GM13977 (cell line): ENCODE results near the gene DNASE1.

Experiments used
- DNase-seq: peaks from one replicate; pipeline ENCODE4 v3.0.0; 2012; ENCODE audit warnings: low spot score
- in situ Hi-C: fragments of 300-500 bp; cut with MboI; formaldehyde crosslinking; loops from one replicate; pipeline ENCODE4 v1.12.0; 2022; ENCODE audit warnings: low sequenced_read_pairs, low pct_unique_long_range_greater_than_20kb, mixed read lengths, inconsistent platforms; ENCODE audit not compliant: unreplicated experiment
- TF ChIP-seq, protein P1 (sequence below): IDR thresholded peaks from 2 replicates; pipeline ENCODE4 v1.5.1; 2012; ENCODE audit warnings: mild to moderate bottlenecking, control low read depth; ENCODE audit not compliant: insufficient read depth; ENCODE audit errors: extremely low read depth, missing control alignments

The DNASE1 gene

DNA sequence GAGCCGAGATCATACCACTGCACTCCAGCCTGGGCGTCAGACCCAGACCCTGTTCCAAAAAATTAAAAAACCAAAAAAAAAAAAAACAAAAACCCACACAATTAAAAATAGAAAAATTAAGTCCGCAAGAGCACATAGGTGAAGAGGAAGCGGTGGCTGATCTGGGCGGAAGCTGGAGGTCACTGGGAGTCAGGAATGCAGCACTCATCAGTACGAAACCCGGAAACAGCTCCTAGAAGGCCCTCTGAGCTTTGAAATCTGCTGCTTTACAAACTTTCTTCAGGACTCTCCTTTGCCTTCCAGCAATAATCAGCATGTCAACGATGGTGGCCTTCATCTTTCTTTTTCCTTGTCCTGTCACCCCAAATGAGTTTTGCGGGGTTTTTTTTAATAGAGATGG lies 33.3 kb downstream of the DNASE1 start:
- no peak for DNase-seq
- in situ Hi-C loops: loop anchor here (25.0 kb wide), 1 partner anchor 200 kb away; the partner anchor contains the start of gene CREBBP
- TF ChIP-seq, protein P1, sequence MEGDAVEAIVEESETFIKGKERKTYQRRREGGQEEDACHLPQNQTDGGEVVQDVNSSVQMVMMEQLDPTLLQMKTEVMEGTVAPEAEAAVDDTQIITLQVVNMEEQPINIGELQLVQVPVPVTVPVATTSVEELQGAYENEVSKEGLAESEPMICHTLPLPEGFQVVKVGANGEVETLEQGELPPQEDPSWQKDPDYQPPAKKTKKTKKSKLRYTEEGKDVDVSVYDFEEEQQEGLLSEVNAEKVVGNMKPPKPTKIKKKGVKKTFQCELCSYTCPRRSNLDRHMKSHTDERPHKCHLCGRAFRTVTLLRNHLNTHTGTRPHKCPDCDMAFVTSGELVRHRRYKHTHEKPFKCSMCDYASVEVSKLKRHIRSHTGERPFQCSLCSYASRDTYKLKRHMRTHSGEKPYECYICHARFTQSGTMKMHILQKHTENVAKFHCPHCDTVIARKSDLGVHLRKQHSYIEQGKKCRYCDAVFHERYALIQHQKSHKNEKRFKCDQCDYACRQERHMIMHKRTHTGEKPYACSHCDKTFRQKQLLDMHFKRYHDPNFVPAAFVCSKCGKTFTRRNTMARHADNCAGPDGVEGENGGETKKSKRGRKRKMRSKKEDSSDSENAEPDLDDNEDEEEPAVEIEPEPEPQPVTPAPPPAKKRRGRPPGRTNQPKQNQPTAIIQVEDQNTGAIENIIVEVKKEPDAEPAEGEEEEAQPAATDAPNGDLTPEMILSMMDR: no peak

DNA sequence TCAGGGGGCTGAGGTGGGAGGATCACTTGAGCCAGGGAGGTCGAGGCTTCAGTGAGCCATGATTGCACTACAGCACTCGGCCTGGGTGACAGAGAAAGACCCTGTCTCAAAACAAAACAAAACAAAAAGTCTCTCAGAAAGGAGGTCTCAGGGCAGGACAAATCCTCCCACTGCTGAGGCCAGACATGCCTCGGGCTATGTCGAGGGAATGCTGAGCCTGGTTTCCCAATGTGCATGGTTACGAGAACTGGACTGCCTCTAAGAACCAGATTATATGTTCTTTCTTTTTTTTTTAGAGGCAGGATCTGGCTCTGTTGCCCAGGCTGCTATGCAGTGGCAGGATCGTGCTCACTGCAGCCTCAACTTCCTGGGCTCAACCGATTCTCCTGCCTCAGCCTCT lies 35.2 kb downstream of the DNASE1 start:
- TF ChIP-seq, protein P1: no peak
- in situ Hi-C loops: loop anchor here (25.0 kb wide), 1 partner anchor 198 kb away; the partner anchor contains the start of gene CREBBP
- no peak for DNase-seq

DNA sequence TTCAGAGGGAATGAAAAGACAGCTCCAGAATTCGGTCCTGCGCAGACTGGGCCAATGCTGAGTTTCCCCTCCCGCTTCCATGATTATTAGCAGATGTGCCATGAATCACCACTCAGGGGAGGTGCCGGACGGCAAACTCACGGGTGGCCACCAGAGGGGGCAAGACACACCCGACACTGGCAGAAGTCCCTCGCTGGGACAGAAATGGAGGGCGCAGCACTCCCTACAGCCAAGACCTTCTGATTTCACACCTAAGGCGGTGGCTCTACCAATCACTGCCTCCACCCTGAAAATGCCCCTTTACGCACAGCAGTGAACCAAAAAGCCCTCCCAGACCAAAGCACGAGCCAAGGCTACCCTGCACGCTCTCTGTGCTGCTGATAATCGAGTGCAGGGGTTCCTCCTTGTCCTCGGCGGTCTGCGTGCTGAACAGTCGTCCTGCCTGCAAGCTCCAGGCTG lies 36.0 kb downstream of the DNASE1 start:
- TF ChIP-seq, protein P1: peak; percentile 96
- DNase-seq: peak; percentile 85
- in situ Hi-C loops: loop anchor here (25.0 kb wide), 1 partner anchor 197 kb away; the partner anchor contains the start of gene CREBBP

DNA sequence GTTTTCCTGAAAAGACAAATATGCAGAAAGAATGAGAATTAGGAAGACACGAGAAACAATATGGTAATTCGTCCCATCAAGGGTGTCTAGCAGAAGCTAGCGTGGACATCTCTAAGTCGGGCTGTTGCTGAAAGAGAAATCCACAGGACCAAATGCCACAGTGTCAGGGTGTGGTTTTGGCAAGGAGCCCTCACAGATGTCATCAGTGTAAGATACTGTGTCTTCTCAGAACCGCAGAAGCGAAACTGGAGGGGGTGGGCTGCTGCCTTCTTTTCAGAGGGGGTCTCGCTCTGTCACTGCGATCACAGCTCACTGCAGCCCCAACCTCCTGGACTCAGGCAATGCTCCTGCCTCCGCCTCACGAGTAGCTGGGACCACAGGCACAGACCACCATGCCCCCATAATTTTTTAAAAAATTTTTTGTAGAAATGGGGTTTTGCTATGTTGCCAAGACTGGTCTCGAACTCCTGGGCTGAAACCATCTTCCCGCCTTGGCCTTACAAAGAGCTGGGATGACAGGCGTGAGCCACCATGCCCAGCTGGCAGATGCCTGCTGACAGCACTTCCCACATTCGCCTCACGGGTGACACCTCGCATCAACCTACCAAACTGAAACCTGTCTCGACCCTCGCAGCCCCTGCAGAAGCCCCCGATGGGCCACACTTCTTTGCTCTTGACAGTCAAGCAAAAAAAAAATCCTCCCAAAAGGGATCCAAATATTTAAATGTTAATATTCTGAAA lies 36.7 kb downstream of the DNASE1 start:
- in situ Hi-C loops: loop anchor here (25.0 kb wide), 1 partner anchor 196 kb away; the partner anchor contains the start of gene CREBBP
- TF ChIP-seq, protein P1: no peak
- no peak for DNase-seq

DNA sequence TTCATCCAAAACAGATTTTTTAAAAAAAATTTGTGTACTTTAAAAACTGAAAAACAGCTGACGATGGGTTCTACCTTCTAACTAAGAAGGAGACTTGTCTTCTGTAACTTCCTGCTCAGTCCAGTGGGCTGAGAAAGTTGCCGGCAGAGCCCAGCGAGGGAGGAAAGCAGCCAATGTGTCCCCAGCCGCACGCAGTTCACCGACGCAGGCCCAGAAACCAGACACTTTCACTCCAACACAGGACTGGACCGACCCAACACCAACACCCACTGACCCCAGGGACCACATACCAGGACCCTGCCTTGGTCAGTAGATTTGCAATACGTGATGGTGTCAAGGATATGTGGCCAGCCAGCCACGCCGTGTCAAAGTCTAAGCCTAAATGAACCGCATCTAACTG lies 37.3 kb downstream of the DNASE1 start:
- in situ Hi-C loops: loop anchor here (25.0 kb wide), 1 partner anchor 196 kb away; the partner anchor contains the start of gene CREBBP
- DNase-seq: no peak
- TF ChIP-seq, protein P1: no peak

DNA sequence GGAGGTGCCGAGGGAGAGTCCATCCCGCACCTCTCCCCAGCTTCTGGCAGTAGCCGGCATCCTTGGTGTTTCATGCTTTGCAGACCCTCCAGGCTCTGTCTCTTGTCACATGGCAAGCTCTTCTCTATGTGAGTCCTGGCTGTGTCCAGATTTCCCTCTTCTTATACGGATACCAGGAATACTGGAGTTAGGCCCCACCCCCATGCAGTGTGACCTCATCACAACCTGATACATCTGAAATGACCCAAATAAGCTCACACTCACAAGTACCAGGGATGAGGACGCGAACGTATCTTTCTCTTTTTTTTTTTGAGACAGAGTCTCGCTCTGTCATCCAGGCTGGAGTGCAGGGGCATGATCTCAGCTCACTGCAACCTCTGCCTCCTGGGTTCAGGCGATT lies 39.6 kb downstream of the DNASE1 start:
- in situ Hi-C loops: loop anchor here (25.0 kb wide), 1 partner anchor 193 kb away; the partner anchor contains the start of gene CREBBP
- no peak for DNase-seq

More for the DNA sequence above, 39.6 kb downstream of the DNASE1 start:
- TF ChIP-seq, protein P1: no peak
